HG02623 (cell line): Measurements from ENCODE around the gene MISP3.

ENCODE experiments used
- ATAC-seq: cut with Tn5 transposase; IDR thresholded peaks from one replicate; pipeline ENCODE4 v1.9.1; 2021; ENCODE audit warnings: moderate library complexity; ENCODE audit not compliant: unreplicated experiment

MISP3 gene

GRCh38 chr19:14078411-14078810, 5.8 kb downstream of the MISP3 start:
- no peak for ATAC-seq

- peak; percentile 85 for ATAC-seq
These were observed 8.6 kb downstream of the MISP3 start for GRCh38 chr19:14080887-14081796.

- ATAC-seq, result no peak
These were observed 9.4 kb downstream of the MISP3 start for GRCh38 chr19:14081797-14082674.

- no peak for ATAC-seq
These were observed 10.0 kb downstream of the MISP3 start for GRCh38 chr19:14082675-14082960.

DNA sequence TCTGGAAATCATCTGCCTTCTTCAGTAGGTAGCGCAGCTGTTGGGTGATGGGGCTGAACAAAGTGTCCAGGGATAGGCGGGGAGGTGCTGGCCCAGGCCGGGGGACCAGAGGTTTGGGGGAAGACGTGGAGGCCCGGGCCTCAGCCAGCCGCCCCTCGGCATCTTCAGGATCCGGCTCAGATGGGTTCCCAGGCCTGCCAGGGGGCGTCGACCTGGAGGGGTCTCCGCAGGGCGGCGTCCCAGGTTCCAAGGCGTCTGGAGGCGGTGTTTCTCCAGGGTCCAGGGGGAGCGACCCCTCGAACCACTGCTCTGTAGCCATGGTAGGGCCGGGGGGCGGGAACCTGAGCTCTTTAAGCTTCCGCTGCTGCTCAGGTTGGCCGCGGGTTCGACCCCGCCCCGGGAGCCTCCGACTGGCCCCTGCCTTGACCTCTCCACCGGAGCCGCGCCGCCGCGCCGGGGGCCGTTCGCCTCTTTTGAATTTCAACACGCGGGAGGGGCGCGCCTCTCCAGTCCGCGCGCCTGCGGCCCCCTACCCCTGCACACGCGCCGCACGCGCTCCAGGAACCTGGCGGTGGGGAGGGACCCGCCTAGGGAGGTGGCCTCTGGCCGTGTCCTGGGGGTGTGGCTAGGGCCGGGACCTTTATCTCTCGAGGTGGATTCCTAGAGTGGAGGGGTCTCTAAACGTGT, 12.9 kb downstream of the MISP3 start, which contains the start of gene C19orf67:
Gene C19orf67, minus strand, starts transcription at position 475 of the 687 bp plus-strand sequence. Its CDS starts 156 bp downstream, at position 319.
- no peak for ATAC-seq

GRCh38 chr19:14086098-14086497, 13.5 kb downstream of the MISP3 start:
- ATAC-seq, result no peak

DNA sequence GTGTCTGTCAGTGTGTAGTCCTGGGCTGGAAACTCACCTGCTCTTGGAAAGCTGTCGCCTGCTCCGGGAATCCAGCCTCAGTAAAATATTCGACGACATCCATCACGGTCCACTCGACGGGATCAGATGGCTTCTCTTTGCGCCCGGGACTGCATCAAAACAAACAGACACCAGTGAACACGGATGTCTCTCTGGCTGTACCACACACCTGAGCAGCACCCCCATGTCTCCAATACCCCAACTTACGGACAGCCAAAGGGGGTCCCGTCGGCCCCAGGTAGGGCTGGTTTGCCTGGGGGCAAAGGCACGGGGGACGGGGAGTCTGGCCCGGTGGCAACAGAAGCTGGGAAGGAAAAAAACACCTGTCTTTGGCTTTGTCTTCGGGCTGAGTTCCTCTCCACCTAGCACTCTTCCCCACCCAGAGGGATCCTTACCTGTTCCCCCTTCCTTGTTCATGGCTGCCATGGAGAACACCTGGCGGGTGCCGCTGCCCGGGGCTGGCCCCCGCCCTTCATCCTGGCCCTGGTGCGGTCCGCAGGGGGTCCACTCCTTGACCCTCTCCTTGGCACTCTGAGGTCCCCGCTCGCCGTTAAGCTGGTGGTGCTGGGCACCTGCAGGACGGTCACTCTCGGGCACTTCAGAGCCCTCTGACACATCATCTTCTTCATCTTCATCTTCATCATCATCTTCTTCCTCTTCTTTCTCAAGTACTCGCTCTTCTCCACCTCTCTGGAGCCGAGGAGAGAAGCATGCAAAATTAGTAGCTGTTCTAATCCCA, 16.2 kb downstream of the MISP3 start:
- ATAC-seq, result no peak

DNA sequence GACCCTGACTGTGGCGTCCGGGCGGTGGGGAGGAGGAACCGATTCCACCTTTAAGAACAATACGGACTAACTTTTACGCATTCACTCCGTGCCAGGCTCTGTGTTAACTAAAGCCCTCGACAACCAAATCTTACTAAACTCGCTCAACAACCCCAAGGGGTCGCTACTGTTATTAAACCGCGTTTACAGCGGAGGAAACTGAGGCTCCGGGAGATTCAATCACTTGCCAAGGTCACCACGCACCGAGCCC, 16.8 kb downstream of the MISP3 start:
- no peak for ATAC-seq

GRCh38 chr19:14089662-14090508, 17.3 kb downstream of the MISP3 start:
- peak; percentile 28 for ATAC-seq

GRCh38 chr19:14090509-14091080, 18.0 kb downstream of the MISP3 start, which contains the start of gene SAMD1:
Gene SAMD1, minus strand, starts transcription at chr19:14090751.
- ATAC-seq, result peak; percentile 35

GRCh38 chr19:14091081-14091812, 18.7 kb downstream of the MISP3 start:
- ATAC-seq, result peak; percentile 54

DNA sequence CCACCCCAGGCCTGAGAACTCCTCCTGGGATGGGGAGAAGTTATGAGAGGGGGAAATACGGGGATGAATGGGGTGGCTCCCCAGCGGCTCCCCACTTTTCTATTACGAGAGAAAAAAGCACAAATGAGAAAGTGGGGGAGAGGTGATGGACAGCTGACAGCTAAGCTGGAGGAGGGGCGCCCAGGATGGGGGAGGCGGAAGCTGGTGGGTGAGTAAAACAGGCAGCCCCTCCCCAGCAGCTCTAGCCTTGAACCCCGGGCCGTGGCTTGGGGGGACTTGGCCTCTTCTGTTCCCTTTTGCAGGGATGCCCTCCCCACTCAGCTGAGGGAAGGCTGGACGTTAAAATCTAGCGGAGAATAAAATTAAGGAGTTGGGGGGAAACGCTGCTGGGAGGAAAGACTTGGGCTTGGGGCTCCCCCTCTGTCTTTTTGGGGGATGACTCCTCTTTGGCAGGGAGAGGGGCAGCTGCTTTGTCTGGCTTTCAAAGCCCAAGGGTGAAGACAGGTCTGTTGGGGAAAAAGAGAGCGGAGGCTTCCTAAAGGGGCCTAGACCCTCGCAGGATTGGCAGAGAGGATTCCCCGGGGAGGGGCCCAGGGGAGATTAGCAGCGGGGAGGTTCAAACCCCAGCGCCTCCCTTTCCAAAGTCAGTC, 19.4 kb downstream of the MISP3 start:
- no peak for ATAC-seq

DNA sequence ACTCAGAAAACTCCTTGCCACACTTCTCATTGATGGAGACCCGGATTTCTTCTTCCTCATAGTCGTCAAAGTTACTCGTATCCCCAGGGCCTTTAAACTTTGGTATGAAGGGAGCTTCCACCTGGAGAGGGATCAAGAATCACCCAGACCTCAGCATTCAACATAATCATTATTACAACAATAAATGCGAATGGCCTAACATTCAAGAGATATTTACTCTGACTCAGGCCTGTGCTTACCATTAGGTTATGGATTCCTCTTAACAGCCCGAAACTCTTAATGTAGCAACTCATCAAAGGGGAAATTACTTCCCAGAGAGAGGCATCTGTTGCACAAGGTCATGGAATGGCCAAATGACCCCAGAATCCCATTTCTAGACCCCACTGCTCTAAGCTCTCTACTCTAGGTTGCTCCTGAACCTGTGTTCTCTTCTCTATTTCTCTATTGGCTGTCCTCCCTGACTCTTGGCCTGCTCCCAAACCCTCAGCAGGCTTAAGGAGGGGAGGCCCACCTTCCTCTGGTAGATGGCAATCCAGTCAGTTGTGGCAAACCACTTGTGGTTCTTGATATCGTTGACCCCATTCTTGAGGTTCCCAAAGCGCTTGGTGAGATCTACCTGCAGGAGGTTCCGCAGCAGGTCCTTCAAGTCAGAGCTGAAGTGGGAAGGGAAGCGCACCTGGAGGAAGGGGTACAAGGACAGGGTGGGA, 20.7 kb downstream of the MISP3 start:
- no peak for ATAC-seq

DNA sequence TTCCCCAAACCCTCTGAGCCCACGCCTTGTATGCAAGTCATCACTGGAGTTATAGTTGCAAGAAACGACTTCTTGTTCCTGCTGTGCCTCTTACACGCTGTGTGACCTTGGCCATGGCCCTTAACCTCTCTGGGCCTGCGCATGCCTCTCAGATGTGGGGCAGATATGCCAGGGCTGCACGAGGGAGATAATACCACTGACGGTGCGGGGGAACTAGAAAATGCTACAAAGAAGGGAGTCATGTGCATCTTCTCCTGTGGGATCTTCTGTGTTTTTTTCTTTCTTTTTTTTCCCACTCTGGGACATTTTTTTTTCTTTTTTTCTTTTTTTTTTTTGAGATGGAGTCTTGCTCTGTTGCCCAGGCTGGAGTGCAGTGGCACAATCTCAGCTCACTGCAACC, 22.3 kb downstream of the MISP3 start:
- ATAC-seq, result no peak

DNA sequence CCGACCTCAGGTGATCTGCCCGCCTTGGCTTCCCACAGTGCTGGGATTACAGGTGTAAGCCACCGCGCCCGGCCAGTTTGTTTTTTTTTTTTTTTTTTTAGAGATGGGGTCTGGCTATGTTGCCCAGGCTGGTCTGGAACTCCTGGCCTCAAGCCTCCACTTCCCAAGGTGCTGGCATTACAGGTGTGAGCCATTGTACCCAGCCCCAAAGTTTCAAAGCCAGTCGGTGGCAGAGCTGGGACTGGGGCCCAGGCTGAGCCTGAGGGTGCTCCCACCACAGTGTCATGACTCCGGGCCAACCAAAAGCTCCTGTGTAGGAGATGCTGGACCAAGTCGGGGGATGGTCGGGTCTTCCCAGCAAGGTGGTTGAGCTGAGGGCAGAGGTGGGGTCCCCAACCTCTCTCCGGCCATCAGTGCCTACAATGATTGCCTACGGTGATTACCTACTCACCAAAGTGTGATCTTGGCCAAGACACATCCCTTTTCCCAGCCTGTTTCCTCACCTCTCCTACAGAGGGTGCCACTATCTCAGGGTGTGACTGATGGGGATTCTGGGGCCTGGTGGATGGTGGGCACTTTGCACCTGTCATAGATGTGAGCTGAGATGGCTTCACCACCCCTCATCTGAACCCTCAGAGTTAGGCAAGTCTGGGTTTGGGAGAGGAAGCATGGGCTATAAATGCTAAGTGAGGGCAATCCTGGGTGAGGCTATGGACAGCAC, 23.8 kb downstream of the MISP3 start:
- ATAC-seq, result no peak

DNA sequence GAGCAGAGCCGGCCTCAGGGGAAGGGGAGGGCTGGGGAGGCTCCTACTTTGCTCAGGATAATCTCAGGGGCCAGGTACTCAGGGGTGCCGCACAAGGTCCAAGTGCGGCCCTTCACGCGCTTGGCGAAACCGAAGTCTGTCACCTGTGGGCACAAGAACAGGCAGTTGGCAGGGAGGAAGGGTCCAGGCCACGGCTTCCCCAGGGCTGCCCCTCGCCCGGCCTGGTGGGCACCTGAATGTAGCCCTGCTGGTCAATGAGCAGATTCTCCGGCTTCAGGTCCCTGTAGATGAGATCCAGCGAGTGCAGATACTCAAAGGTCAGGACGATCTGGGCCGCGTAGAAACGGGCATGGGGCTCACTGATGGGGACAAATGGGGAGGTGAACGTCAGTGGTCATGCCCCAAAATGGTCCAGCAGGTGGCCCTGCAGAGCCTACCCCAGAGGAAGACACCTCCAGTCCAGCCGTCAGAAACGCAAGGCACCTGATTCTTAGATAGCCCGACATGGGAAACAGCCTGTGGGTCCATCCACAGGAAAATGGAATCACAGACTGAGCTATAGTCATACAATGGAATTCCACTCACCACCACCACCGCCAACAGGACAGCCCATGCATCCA, 25.1 kb downstream of the MISP3 start:
- no peak for ATAC-seq
